ENCODE measurements around the gene JPH2.

JPH2 gene

DNA sequence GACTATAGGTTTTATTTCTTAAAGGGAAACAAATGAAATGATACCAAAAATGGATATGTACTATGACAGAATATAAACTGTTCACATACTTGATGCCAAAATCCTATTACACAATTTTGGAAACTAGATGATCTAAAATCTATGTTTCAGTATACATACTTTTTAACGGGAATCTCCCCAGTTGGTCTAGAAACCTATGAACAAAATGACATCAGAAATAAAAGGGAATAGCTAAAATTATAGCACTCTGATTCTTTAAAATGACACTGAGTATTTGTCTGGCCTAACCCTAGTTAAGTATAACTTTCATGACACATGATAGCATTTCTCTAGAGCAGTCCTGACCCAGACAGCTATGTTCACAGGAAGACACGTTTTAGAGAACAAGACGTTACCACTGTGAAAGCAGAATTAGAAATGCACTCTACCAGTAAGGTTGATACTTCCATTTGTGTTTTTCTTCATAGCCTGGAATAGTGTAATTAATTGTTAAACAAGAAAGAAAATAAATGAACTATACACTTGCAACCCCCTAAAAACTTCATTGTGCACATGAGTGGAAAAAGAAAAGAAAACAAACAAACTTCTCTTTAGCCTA lies 20.2 kb upstream of the JPH2 start:
- Histone ChIP-seq H4K91ac (ENCODE audit: low read depth, low read length) (no peak overlapping the region), H3K4me2 (ENCODE audit: low read length) (no peak overlapping the region), H3K9ac (ENCODE audit: low read length) (no peak overlapping the region), H3K79me1 (ENCODE audit: low read length) (peaks cover 16% of the 10 kb centered on the region), H3K4me1 (ENCODE audit: control insufficient read depth in 1 of 2, insufficient read depth in 2 of 2, low read length in 2 of 2) (peaks cover 5 to 8% of the 10 kb centered on the region in 2 experiments), H4K8ac (ENCODE audit: low read depth, low read length) (no peak overlapping the region), H3K4me3 (ENCODE audit: low read depth, low read length) (no peak overlapping the region), H2BK12ac (ENCODE audit: low read length) (no peak overlapping the region), H3K9me3 (ENCODE audit: insufficient read depth, low read depth, low read length) (no peaks in the 10 kb centered on the region), H3K27ac (ENCODE audit: low read depth, low read length) (no peak overlapping the region), H2BK5ac (ENCODE audit: low read depth, low read length, poor library complexity) (no peak overlapping the region), H3K36me3 (ENCODE audit: control insufficient read depth in 1 of 2, insufficient read depth in 2 of 2, low read length in 2 of 2) (peaks cover 3 to 4% of the 10 kb centered on the region in 2 experiments), H4K12ac (ENCODE audit: low read depth, low read length) (no peak overlapping the region), H3K27me3 (ENCODE audit: insufficient read depth, low read length) (no peaks in the 10 kb centered on the region), H2AK5ac (ENCODE audit: low read length) (no peak overlapping the region), H2BK120ac (ENCODE audit: insufficient read depth, low read length, poor library complexity) (no peak overlapping the region), H2AFZ (ENCODE audit: insufficient read depth, low read length, poor library complexity) (no peak overlapping the region), H3K14ac (ENCODE audit: low read length) (no peak overlapping the region), H3K23ac (ENCODE audit: low read length) (no peak overlapping the region), H3K4ac (ENCODE audit: low read depth, low read length) (peak overlapping the region; percentile 51), H3K79me2 (ENCODE audit: control insufficient read depth, insufficient read depth, low read length, poor library complexity) (peaks cover 11% of the 10 kb centered on the region), H3K18ac (ENCODE audit: low read length) (no peak overlapping the region)
- DNase-seq, result no peak
- no CpG with 5 or more reads among the region's 3 CpGs for WGBS (ENCODE audit: extremely low coverage, insufficient coverage, insufficient read length)

DNA sequence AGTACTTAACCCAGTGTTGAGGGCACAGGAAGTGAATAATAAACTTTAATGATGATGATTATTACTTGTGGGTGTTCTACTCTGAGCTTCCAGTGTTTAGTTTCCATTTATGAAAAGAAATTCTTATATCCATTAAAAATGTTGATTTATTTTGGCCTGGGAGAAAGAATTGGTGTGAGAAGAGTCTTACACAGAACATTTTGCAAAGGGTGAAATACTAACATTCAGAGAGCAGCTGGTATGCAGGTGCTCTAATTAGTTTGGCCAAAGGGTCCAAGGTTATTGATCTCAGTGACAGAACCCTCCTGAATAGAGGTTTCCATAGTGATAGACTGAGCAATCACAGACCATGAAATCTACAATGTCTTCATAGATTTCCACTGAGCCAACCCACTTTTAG lies 19.1 kb upstream of the JPH2 start:
- H3K14ac ChIP-seq (ENCODE audit: low read length), result no peak overlapping the region
- no peak for DNase-seq
- H3K36me3 ChIP-seq (ENCODE audit: control insufficient read depth in 1 of 2, insufficient read depth in 2 of 2, low read length in 2 of 2), result peaks cover 7 to 8% of the 10 kb centered on the region in 2 experiments
- H3K27ac ChIP-seq (ENCODE audit: low read depth, low read length), result no peak overlapping the region
- no peak overlapping the region for H3K18ac ChIP-seq (ENCODE audit: low read length)
- peaks cover 2 to 5% of the 10 kb centered on the region in 2 experiments for H3K4me1 ChIP-seq (ENCODE audit: control insufficient read depth in 1 of 2, insufficient read depth in 2 of 2, low read length in 2 of 2)
- no peaks in the 10 kb centered on the region for H3K9me3 ChIP-seq (ENCODE audit: insufficient read depth, low read depth, low read length)
- no peak overlapping the region for H3K4me3 ChIP-seq (ENCODE audit: low read depth, low read length)
- H3K23ac ChIP-seq (ENCODE audit: low read length), result no peak overlapping the region
- no peak overlapping the region for H3K9ac ChIP-seq (ENCODE audit: low read length)
- no peaks in the 10 kb centered on the region for H3K27me3 ChIP-seq (ENCODE audit: insufficient read depth, low read length)
- no peak overlapping the region for H2AFZ ChIP-seq (ENCODE audit: insufficient read depth, low read length, poor library complexity)
- no peak overlapping the region for H4K91ac ChIP-seq (ENCODE audit: low read depth, low read length)
- H3K79me1 ChIP-seq (ENCODE audit: low read length), result peaks cover 16% of the 10 kb centered on the region
- H2AK5ac ChIP-seq (ENCODE audit: low read length), result no peak overlapping the region
- H3K79me2 ChIP-seq (ENCODE audit: control insufficient read depth, insufficient read depth, low read length, poor library complexity), result peaks cover 11% of the 10 kb centered on the region
- no peak overlapping the region for H4K12ac ChIP-seq (ENCODE audit: low read depth, low read length)
- H2BK120ac ChIP-seq (ENCODE audit: insufficient read depth, low read length, poor library complexity), result no peak overlapping the region
- no peak overlapping the region for H2BK12ac ChIP-seq (ENCODE audit: low read length)
- H3K4me2 ChIP-seq (ENCODE audit: low read length), result no peak overlapping the region
- H2BK5ac ChIP-seq (ENCODE audit: low read depth, low read length, poor library complexity), result no peak overlapping the region
- H3K4ac ChIP-seq (ENCODE audit: low read depth, low read length), result no peak overlapping the region
- no peak overlapping the region for H4K8ac ChIP-seq (ENCODE audit: low read depth, low read length)

DNA sequence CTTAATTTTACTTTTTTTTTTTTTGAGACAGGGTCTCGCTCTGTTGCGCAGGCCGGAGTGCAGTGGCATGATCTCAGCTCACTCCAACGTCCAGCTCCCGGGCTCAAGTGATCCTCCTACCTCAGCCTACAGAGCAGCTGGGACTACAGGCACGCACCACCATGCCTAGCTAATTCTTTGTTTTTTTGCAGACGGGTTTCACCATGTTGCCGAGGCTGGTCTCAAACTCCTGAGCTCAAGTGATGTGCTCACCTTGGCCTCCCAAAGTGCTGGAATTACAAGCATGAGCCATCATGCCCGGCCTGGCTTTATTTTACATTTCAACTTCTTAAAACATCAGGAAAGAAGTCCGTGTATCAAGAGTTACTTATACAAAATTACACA lies 17.8 kb upstream of the JPH2 start:
- Histone ChIP-seq H3K4me3 (ENCODE audit: low read depth, low read length) (no peak overlapping the region), H4K12ac (ENCODE audit: low read depth, low read length) (peak overlapping the region; percentile 3), H3K14ac (ENCODE audit: low read length) (no peak overlapping the region), H3K4ac (ENCODE audit: low read depth, low read length) (no peak overlapping the region), H3K79me1 (ENCODE audit: low read length) (peaks cover 11% of the 10 kb centered on the region), H3K4me2 (ENCODE audit: low read length) (no peak overlapping the region), H3K27me3 (ENCODE audit: insufficient read depth, low read length) (no peaks in the 10 kb centered on the region), H2BK5ac (ENCODE audit: low read depth, low read length, poor library complexity) (no peak overlapping the region), H3K4me1 (ENCODE audit: control insufficient read depth in 1 of 2, insufficient read depth in 2 of 2, low read length in 2 of 2) (peaks cover 2 to 9% of the 10 kb centered on the region in 2 experiments), H3K79me2 (ENCODE audit: control insufficient read depth, insufficient read depth, low read length, poor library complexity) (peaks cover 6% of the 10 kb centered on the region), H4K91ac (ENCODE audit: low read depth, low read length) (peak overlapping the region; percentile 3), H2AFZ (ENCODE audit: insufficient read depth, low read length, poor library complexity) (no peak overlapping the region), H3K27ac (ENCODE audit: low read depth, low read length) (peak overlapping the region; percentile 6), H2BK12ac (ENCODE audit: low read length) (no peak overlapping the region), H3K9ac (ENCODE audit: low read length) (no peak overlapping the region), H3K23ac (ENCODE audit: low read length) (no peak overlapping the region), H2AK5ac (ENCODE audit: low read length) (no peak overlapping the region), H3K9me3 (ENCODE audit: insufficient read depth, low read depth, low read length) (no peaks in the 10 kb centered on the region), H3K36me3 (ENCODE audit: control insufficient read depth in 1 of 2, insufficient read depth in 2 of 2, low read length in 2 of 2) (peaks cover 12 to 15% of the 10 kb centered on the region in 2 experiments), H2BK120ac (ENCODE audit: insufficient read depth, low read length, poor library complexity) (no peak overlapping the region), H3K18ac (ENCODE audit: low read length) (no peak overlapping the region), H4K8ac (ENCODE audit: low read depth, low read length) (no peak overlapping the region)
- WGBS (ENCODE audit: extremely low coverage, insufficient coverage, insufficient read length), result no CpG with 5 or more reads among the region's 10 CpGs
- peak; percentile 54 to 68 for DNase-seq

DNA sequence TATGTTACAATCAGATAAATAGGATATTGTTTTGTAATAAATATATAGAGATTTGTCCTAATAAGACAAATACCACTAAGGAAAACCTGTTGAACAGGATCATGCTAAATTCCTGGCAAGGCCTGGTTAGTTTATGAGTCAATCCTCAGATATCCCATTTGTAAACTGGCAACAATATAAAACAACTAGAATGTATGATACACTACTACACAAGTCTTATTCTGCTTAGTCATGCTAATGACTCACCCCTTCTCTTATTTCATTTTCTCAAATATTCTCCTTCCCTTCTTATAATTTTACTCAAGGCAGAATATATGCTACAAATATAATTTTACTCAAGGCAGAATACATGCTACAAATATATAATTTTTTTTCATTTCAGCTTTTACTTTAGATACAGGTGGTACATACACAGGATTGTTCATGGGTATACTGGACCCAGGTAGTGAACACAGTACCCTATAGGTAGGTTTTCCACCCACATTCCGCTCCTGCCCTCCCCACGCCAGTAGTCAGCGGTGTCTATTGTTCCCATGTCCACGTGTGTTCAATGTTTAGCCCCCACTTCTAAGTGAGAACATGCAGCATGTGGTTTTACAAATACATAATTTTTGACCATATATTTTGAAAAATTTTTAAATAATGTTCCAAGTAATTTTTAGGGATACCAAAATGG lies 17.3 kb upstream of the JPH2 start:
- Histone ChIP-seq H3K18ac (ENCODE audit: low read length) (no peak overlapping the region), H3K14ac (ENCODE audit: low read length) (peak overlapping the region; percentile 84), H3K23ac (ENCODE audit: low read length) (no peak overlapping the region), H2BK120ac (ENCODE audit: insufficient read depth, low read length, poor library complexity) (peak overlapping the region; percentile 98), H3K9ac (ENCODE audit: low read length) (no peak overlapping the region), H3K9me3 (ENCODE audit: insufficient read depth, low read depth, low read length) (no peaks in the 10 kb centered on the region), H3K79me1 (ENCODE audit: low read length) (peaks cover 11% of the 10 kb centered on the region), H2BK5ac (ENCODE audit: low read depth, low read length, poor library complexity) (peak overlapping the region; percentile 97), H3K4me1 (ENCODE audit: control insufficient read depth in 1 of 2, insufficient read depth in 2 of 2, low read length in 2 of 2) (peaks cover 2 to 9% of the 10 kb centered on the region in 2 experiments), H3K79me2 (ENCODE audit: control insufficient read depth, insufficient read depth, low read length, poor library complexity) (peaks cover 3% of the 10 kb centered on the region), H2BK12ac (ENCODE audit: low read length) (peak overlapping the region; percentile 94), H3K4me3 (ENCODE audit: low read depth, low read length) (no peak overlapping the region), H3K27ac (ENCODE audit: low read depth, low read length) (peak overlapping the region; percentile 24), H2AK5ac (ENCODE audit: low read length) (peak overlapping the region; percentile 99), H4K8ac (ENCODE audit: low read depth, low read length) (peak overlapping the region; percentile 89), H4K12ac (ENCODE audit: low read depth, low read length) (peak overlapping the region; percentile 84), H4K91ac (ENCODE audit: low read depth, low read length) (peak overlapping the region; percentile 88), H2AFZ (ENCODE audit: insufficient read depth, low read length, poor library complexity) (no peak overlapping the region), H3K4ac (ENCODE audit: low read depth, low read length) (peak overlapping the region; percentile 95), H3K36me3 (ENCODE audit: control insufficient read depth in 1 of 2, insufficient read depth in 2 of 2, low read length in 2 of 2) (peaks cover 13 to 19% of the 10 kb centered on the region in 2 experiments), H3K4me2 (ENCODE audit: low read length) (no peak overlapping the region), H3K27me3 (ENCODE audit: insufficient read depth, low read length) (no peaks in the 10 kb centered on the region)
- peak; percentile 75 to 98 for DNase-seq
- no CpG with 5 or more reads among the region's 4 CpGs for WGBS (ENCODE audit: extremely low coverage, insufficient coverage, insufficient read length)

Data from trophoblast cell (in vitro differentiated cells and primary cell).